ENCODE results near the gene PLB1. TPM values are rescaled to one million over a fixed set of nuclear protein-coding genes. Genes with fewer than 3 reads are reported as not detected.

Gene PLB1
- total RNA-seq, 6 experiments from 2014 or later, result 0.66 to 1.9 (median 1.1) TPM

GRCh38 chr2:28659127-28659526 is 163.3 kb downstream of the PLB1 start:
- Histone ChIP-seq H3K27ac (no peak overlapping the region), H3K4me1 (peaks cover 0 to 22% (median 6%) of the 10 kb centered on the region in 4 donors), H3K4me3 (no peak overlapping the region), H3K9me3 (no peaks in the 10 kb centered on the region), H3K36me3 (no peaks in the 10 kb centered on the region), H3K27me3 (no peaks in the 10 kb centered on the region)
- ATAC-seq (no peak), DNase-seq (no peak)
- TF ChIP-seq, protein P1, sequence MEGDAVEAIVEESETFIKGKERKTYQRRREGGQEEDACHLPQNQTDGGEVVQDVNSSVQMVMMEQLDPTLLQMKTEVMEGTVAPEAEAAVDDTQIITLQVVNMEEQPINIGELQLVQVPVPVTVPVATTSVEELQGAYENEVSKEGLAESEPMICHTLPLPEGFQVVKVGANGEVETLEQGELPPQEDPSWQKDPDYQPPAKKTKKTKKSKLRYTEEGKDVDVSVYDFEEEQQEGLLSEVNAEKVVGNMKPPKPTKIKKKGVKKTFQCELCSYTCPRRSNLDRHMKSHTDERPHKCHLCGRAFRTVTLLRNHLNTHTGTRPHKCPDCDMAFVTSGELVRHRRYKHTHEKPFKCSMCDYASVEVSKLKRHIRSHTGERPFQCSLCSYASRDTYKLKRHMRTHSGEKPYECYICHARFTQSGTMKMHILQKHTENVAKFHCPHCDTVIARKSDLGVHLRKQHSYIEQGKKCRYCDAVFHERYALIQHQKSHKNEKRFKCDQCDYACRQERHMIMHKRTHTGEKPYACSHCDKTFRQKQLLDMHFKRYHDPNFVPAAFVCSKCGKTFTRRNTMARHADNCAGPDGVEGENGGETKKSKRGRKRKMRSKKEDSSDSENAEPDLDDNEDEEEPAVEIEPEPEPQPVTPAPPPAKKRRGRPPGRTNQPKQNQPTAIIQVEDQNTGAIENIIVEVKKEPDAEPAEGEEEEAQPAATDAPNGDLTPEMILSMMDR (IDR thresholded peaks at IDR 0.05), result no peak
- TF ChIP-seq POLR2A (IDR thresholded peaks at IDR 0.05), result no peak
- intact Hi-C loops (cut with DNase I), result no loop called here

- TF ChIP-seq, protein P1 (IDR thresholded peaks at IDR 0.05), result no peak
- no peak for TF ChIP-seq POLR2A (IDR thresholded peaks at IDR 0.05)
- ATAC-seq, result peak; percentile 85 to 88 (median 86)
- intact Hi-C loops (cut with DNase I), result no loop called here
- peak in 2 of 3 donors; percentile 46 to 70 for DNase-seq
- no peaks in the 10 kb centered on the region for H3K9me3 ChIP-seq
- 33% methylated on average over 5 of the region's 5 CpGs for WGBS (ENCODE audit: insufficient coverage, low coverage, low lambda C conversion rate, missing lambda C conversion rate)
- H3K36me3 ChIP-seq, result no peaks in the 10 kb centered on the region
- H3K27me3 ChIP-seq, result no peaks in the 10 kb centered on the region
- peaks cover 0 to 10% (median 0%) of the 10 kb centered on the region in 4 donors for H3K4me1 ChIP-seq
- no peak overlapping the region for H3K4me3 ChIP-seq
- H3K27ac ChIP-seq, result no peak overlapping the region
These were observed 165.7 kb downstream of the PLB1 start for GRCh38 chr2:28661589-28662001.

- H3K4me3 ChIP-seq, result no peak overlapping the region
- no peak for TF ChIP-seq POLR2A (IDR thresholded peaks at IDR 0.05)
- TF ChIP-seq, protein P1 (IDR thresholded peaks at IDR 0.05), result no peak
- ATAC-seq, result peak in 1 of 4 donors; percentile 16
- no peaks in the 10 kb centered on the region for H3K27me3 ChIP-seq
- H3K27ac ChIP-seq, result no peak overlapping the region
- H3K36me3 ChIP-seq, result no peaks in the 10 kb centered on the region
- DNase-seq, result no peak
- peaks cover 0 to 10% (median 0%) of the 10 kb centered on the region in 4 donors for H3K4me1 ChIP-seq
- no peaks in the 10 kb centered on the region for H3K9me3 ChIP-seq
- WGBS (ENCODE audit: insufficient coverage, low coverage, low lambda C conversion rate, missing lambda C conversion rate), result 57% methylated on average over 1 of the region's 1 CpG
- intact Hi-C loops (cut with DNase I), result no loop called here
These were observed 166.2 kb downstream of the PLB1 start for GRCh38 chr2:28662044-28662443.

DNA sequence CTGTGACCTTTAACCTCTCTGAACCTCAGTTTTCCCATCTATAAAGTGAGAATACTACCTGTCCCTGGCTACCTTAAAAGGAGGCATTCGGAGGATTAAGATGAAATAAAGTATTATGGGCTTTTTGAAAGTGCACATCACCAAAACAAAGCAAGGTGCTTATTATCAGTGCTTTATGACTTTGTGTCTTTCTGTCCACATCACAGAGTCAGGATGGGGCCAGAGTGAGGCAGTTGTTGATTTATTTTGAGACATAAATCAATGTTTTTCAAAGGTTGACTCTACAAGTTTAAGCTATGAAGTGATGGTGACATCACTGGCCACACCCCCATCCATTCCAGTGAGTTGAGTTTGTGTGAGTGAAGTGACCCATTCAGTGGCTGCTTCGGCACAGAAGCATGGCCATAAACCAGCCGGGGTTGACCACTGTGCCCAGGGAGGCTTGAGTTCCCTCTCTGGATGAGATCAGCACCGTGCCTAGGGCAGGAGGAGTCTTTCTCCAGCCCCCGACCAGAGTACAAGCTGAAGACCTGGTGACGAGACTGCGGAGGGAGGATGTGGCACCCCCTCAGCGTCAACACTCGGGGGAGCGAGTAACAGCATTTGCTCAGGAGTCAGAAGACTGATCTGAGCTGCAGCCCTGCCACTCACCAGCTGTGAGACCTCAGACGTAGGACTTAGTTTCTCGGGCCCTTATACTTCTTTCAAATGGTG is 166.8 kb downstream of the PLB1 start:
- no peak for DNase-seq
- no peak overlapping the region for H3K27ac ChIP-seq
- WGBS (ENCODE audit: insufficient coverage, low coverage, low lambda C conversion rate, missing lambda C conversion rate), result 73% methylated on average over 7 of the region's 12 CpGs
- TF ChIP-seq POLR2A (IDR thresholded peaks at IDR 0.05), result no peak
- TF ChIP-seq, protein P1 (IDR thresholded peaks at IDR 0.05), result no peak
- no peaks in the 10 kb centered on the region for H3K36me3 ChIP-seq
- no peak overlapping the region for H3K4me3 ChIP-seq
- no peaks in the 10 kb centered on the region for H3K27me3 ChIP-seq
- peak in 1 of 4 donors; percentile 42 for ATAC-seq
- intact Hi-C loops (cut with DNase I), result no loop called here
- H3K4me1 ChIP-seq, result peaks cover 0 to 10% (median 0%) of the 10 kb centered on the region in 4 donors
- H3K9me3 ChIP-seq, result no peaks in the 10 kb centered on the region

Measured in right lobe of liver (tissue), 6 donors.